Fibroblast of lung (primary cell): ENCODE results near the gene ASTN2. TPM values are rescaled to one million over a fixed set of nuclear protein-coding genes. Genes with fewer than 3 reads are reported as not detected.

Experiments used
- DNase-seq, 2 donors: peaks; one replicate each; pipeline versions ENCODE4 v3.0.0 to v3.0.0-alpha.2; 2010; ENCODE audit warnings: low read depth in 2 of 2
- H2AFZ ChIP-seq: 2 replicates; pipeline ENCODE4 v1.5.1; 2012; ENCODE audit warnings: low read length, control low read depth, inconsistent platforms
- H3K27ac ChIP-seq: 2 replicates; pipeline ENCODE4 v1.5.1; 2011; ENCODE audit warnings: low read length, control low read depth; ENCODE audit not compliant: insufficient read depth
- H3K27me3 ChIP-seq: 2 replicates; pipeline ENCODE4 v1.5.1; 2011; ENCODE audit warnings: mild to moderate bottlenecking, low read length; ENCODE audit not compliant: control insufficient read depth, insufficient read depth
- H3K36me3 ChIP-seq: 2 replicates; pipeline ENCODE4 v1.5.1; 2011; ENCODE audit warnings: low read length; ENCODE audit not compliant: control insufficient read depth, insufficient read depth
- H3K4me1 ChIP-seq: 2 replicates; pipeline ENCODE4 v1.5.1; 2011; ENCODE audit warnings: low read length; ENCODE audit not compliant: control insufficient read depth, insufficient read depth; ENCODE audit errors: extremely low read depth
- H3K4me2 ChIP-seq: 2 replicates; pipeline ENCODE4 v1.5.1; 2011; ENCODE audit warnings: low read length, control low read depth; ENCODE audit not compliant: insufficient read depth; ENCODE audit errors: extremely low read depth
- H3K4me3 ChIP-seq, 4 experiments: fragments of 200-600 bp in 1 of 4; sonication (generic) in 1 of 4; replicated peaks in 1 of 4; 2 replicates each; pipeline ENCODE4 v1.5.1; 2011 to 2016; ENCODE audit warnings: low read length in 4 of 4, low read depth in 3 of 4, mild to moderate bottlenecking in 3 of 4, control low read depth in 2 of 4, inconsistent platforms in 1 of 4, mixed read lengths in 1 of 4; ENCODE audit not compliant: insufficient read depth in 1 of 4; ENCODE audit errors: control extremely low read depth in 1 of 4
- H3K79me2 ChIP-seq: 2 replicates; pipeline ENCODE4 v1.5.1; 2012; ENCODE audit warnings: mild to moderate bottlenecking, low read length, inconsistent platforms; ENCODE audit not compliant: control insufficient read depth, insufficient read depth
- H3K9ac ChIP-seq: 2 replicates; pipeline ENCODE4 v1.5.1; 2011; ENCODE audit warnings: mild to moderate bottlenecking, low read length, control low read depth; ENCODE audit not compliant: insufficient read depth
- H3K9me3 ChIP-seq: 2 replicates; pipeline ENCODE4 v1.5.1; 2012; ENCODE audit warnings: low read depth, low read length; ENCODE audit not compliant: control insufficient read depth, insufficient read depth
- H4K20me1 ChIP-seq: 2 replicates; pipeline ENCODE4 v1.5.1; 2011; ENCODE audit warnings: low read length; ENCODE audit not compliant: control insufficient read depth, insufficient read depth; ENCODE audit errors: extremely low read depth
- EZH2 ChIP-seq: IDR thresholded peaks from 2 replicates; pipeline ENCODE4 v1.5.1; 2012; ENCODE audit warnings: low read length, control low read depth, mild to moderate bottlenecking; ENCODE audit errors: missing control alignments
- polyA plus RNA-seq, 2 donors: library from polyadenylated mRNA; depleted of rRNA in 1 of 2; stranded (reverse) in 1 of 2; unstranded in 1 of 2; fragments of >200 nt; gene quantifications; 2 replicates each; pipeline ENCODE4 v1.2.1, GENCODE V29; 2011 to 2012; ENCODE audit warnings: missing spikeins in 1 of 2
- total RNA-seq: library from RNA; depleted of rRNA; stranded (reverse); fragments of >200 nt; gene quantifications from 2 replicates; pipeline ENCODE4 v1.2.1, GENCODE V29; 2014
- TF ChIP-seq, protein P1 (sequence below), 2 donors: IDR thresholded peaks in 1 of 2; conservative IDR thresholded peaks in 1 of 2; 1 replicate in 1 of 2; 2 replicates in 1 of 2; pipeline ENCODE4 v1.5.1; 2011 to 2012; ENCODE audit warnings: low read length in 2 of 2, control low read depth in 1 of 2, inconsistent platforms in 1 of 2, low read depth in 1 of 2, mild to moderate bottlenecking in 1 of 2

ASTN2 gene
- total and polyA plus RNA-seq, 2 donors (not counting 1 experiment from before 2014, with no cell fraction given): 2.2 to 19.2 TPM

DNA sequence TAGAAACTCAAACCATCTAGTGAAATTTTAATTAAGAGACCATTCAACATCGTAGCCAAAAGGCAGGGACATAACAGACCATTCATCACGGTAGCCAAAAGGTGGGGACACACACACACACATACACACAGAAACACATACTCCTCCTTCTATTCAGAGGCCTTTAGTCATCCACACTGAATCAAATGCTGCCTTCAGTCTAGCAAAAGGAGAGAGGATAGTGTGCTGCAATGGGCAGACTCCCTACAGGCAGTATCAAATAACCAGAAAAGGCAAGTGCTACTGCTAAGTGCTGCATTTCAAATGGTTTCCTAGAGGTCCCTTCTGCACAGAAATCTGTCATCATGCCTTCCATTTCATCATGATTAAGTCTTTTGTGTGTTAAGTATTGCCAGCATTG lies 423.8 kb downstream of the ASTN2 start:
- Histone ChIP-seq H2AFZ (no peak overlapping the region), H3K9me3 (no peaks in the 10 kb centered on the region), H3K27me3 (no peaks in the 10 kb centered on the region), H3K36me3 (no peaks in the 10 kb centered on the region), H3K4me1 (no peaks in the 10 kb centered on the region), H3K9ac (no peak overlapping the region), H3K4me3 (no peak overlapping the region), H3K79me2 (no peaks in the 10 kb centered on the region), H3K27ac (no peak overlapping the region), H4K20me1 (no peaks in the 10 kb centered on the region), H3K4me2 (no peak overlapping the region)
- TF ChIP-seq, protein P1, sequence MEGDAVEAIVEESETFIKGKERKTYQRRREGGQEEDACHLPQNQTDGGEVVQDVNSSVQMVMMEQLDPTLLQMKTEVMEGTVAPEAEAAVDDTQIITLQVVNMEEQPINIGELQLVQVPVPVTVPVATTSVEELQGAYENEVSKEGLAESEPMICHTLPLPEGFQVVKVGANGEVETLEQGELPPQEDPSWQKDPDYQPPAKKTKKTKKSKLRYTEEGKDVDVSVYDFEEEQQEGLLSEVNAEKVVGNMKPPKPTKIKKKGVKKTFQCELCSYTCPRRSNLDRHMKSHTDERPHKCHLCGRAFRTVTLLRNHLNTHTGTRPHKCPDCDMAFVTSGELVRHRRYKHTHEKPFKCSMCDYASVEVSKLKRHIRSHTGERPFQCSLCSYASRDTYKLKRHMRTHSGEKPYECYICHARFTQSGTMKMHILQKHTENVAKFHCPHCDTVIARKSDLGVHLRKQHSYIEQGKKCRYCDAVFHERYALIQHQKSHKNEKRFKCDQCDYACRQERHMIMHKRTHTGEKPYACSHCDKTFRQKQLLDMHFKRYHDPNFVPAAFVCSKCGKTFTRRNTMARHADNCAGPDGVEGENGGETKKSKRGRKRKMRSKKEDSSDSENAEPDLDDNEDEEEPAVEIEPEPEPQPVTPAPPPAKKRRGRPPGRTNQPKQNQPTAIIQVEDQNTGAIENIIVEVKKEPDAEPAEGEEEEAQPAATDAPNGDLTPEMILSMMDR (conservative IDR thresholded peaks at IDR 0.05 in 1 of 2, IDR thresholded peaks at IDR 0.05 in 1 of 2; ENCODE audit: low read depth in 1 of 2, low read length in 2 of 2): no peak
- no peak for TF ChIP-seq EZH2
- no peak for DNase-seq

DNA sequence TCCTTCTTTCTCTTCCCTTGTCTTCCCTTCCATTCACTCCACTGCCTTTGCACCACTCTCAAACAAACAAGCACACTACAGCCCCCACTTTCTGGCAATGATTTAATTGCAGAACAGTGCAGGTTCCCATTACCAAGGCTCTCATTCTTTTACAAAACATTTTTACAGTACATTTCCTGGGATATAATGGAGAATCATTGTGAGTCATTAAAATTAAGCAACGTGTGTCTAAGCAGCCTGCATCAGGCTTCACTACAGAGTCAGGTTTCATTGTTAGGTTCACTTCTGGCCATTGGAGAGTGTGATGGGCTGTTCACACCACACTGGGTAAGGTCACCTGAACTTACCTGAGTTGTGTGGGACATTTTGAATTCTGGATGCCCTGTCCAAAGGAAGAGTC lies 424.3 kb downstream of the ASTN2 start:
- H3K4me3 ChIP-seq: no peak overlapping the region
- no peaks in the 10 kb centered on the region for H3K9me3 ChIP-seq
- H4K20me1 ChIP-seq: no peaks in the 10 kb centered on the region
- no peaks in the 10 kb centered on the region for H3K36me3 ChIP-seq
- no peak for TF ChIP-seq EZH2
- TF ChIP-seq, protein P1 (conservative IDR thresholded peaks at IDR 0.05 in 1 of 2, IDR thresholded peaks at IDR 0.05 in 1 of 2; ENCODE audit: low read depth in 1 of 2, low read length in 2 of 2): no peak
- H3K4me2 ChIP-seq: no peak overlapping the region
- H3K4me1 ChIP-seq: no peaks in the 10 kb centered on the region
- H3K9ac ChIP-seq: no peak overlapping the region
- H2AFZ ChIP-seq: no peak overlapping the region
- no peaks in the 10 kb centered on the region for H3K79me2 ChIP-seq
- no peaks in the 10 kb centered on the region for H3K27me3 ChIP-seq
- H3K27ac ChIP-seq: no peak overlapping the region
- DNase-seq: no peak

DNA sequence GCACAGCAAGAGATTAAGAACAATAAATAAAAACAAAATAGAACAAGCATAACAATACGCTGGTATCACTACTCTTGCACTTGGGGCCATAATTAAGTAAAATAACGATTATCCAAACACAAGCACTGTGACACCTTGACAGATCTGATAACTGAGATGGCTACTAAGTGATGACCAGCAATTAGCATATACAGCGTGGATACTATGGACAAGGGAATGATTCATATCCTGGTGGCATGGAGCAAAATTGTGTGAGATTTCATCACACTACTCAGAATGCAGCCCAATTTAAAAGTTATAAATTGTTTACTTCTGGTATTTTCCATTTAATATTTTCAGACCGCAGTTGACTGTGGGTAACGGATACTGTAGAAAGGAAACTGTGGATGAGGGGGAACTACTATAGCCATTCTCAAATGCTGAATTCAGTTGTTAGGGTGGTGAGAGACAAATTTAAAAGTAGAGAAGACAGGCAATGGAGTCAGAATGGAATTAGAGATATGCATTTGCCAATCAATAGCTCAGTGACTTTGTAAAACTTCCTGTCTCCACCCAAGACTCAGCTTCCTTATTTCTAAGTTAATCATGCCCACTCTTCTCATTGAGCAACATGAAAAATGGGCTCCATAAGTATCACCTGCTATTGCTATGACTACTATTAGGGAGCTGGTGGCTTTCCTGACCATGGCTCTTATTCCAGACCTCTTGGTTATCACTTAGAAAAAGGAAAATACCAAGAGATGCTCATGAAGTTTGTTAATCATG lies 427.0 kb downstream of the ASTN2 start:
- Histone ChIP-seq H3K9me3 (no peaks in the 10 kb centered on the region), H2AFZ (no peak overlapping the region), H3K27me3 (no peaks in the 10 kb centered on the region), H3K9ac (no peak overlapping the region), H3K27ac (no peak overlapping the region), H3K4me3 (no peak overlapping the region), H3K4me1 (no peaks in the 10 kb centered on the region), H4K20me1 (no peaks in the 10 kb centered on the region), H3K4me2 (no peak overlapping the region), H3K36me3 (no peaks in the 10 kb centered on the region), H3K79me2 (no peaks in the 10 kb centered on the region)
- TF ChIP-seq, protein P1 (conservative IDR thresholded peaks at IDR 0.05 in 1 of 2, IDR thresholded peaks at IDR 0.05 in 1 of 2; ENCODE audit: low read depth in 1 of 2, low read length in 2 of 2): no peak
- no peak for TF ChIP-seq EZH2
- DNase-seq: no peak
